Measurements from ENCODE around the gene ADD2. TPM values are rescaled to one million over a fixed set of nuclear protein-coding genes. Genes with fewer than 3 reads are reported as not detected.
A peak's percentile ranks its signal among the peaks of the same experiment; 100 is the strongest.

The ADD2 gene
- total RNA-seq, 2 donors from 2014 or later, result 14.8 to 53.0 TPM

GRCh38 chr2:70674636-70675430, 93.2 kb downstream of the ADD2 start:
- no peak overlapping the region for H3K4me3 Mint-ChIP-seq
- peaks cover 10% of the 10 kb centered on the region for H3K36me3 Mint-ChIP-seq (ENCODE audit: low read depth)
- H3K27me3 Mint-ChIP-seq (ENCODE audit: insufficient read depth), result no peaks in the 10 kb centered on the region
- no peak overlapping the region for H3K27ac Mint-ChIP-seq
- H3K4me1 Mint-ChIP-seq, result no peaks in the 10 kb centered on the region
- H3K9me3 Mint-ChIP-seq, result no peaks in the 10 kb centered on the region
- no peaks in the 10 kb centered on the region for H3K27me3 ChIP-seq (ENCODE audit: control insufficient read depth, insufficient read depth, low read length, poor library complexity, severe bottlenecking)
- H3K27ac ChIP-seq (ENCODE audit: low read depth, low read length), result no peak overlapping the region
- no peak overlapping the region for H3K4me3 ChIP-seq (ENCODE audit: low read length)
- no peak overlapping the region for H3K9ac ChIP-seq (ENCODE audit: extremely low read depth, low read length, poor library complexity, severe bottlenecking)
- no peaks in the 10 kb centered on the region for H3K4me1 ChIP-seq (ENCODE audit: control insufficient read depth, insufficient read depth, low read length)
- peak; percentile 24 for DNase-seq
- H3K36me3 ChIP-seq (ENCODE audit: control insufficient read depth, insufficient read depth, low read length), result no peaks in the 10 kb centered on the region
- no peak for TF ChIP-seq CTCF (conservative IDR thresholded peaks at IDR 0.05)
- H3K9me3 ChIP-seq (ENCODE audit: control insufficient read depth, low read length), result no peaks in the 10 kb centered on the region
- 90 to 96% methylated on average over 7 to 11 of the region's 11 CpGs for WGBS, 2 experiments (ENCODE audit: insufficient coverage in 1 of 2, insufficient read length in 1 of 2)

- H3K27ac ChIP-seq (ENCODE audit: low read depth, low read length), result no peak overlapping the region
- H3K36me3 Mint-ChIP-seq (ENCODE audit: low read depth), result peaks cover 10% of the 10 kb centered on the region
- TF ChIP-seq CTCF (conservative IDR thresholded peaks at IDR 0.05), result no peak
These were observed 94.9 kb downstream of the ADD2 start for GRCh38 chr2:70673041-70673647.

GRCh38 chr2:70671092-70671675, 96.8 kb downstream of the ADD2 start:
- H3K27me3 Mint-ChIP-seq (ENCODE audit: insufficient read depth), result no peaks in the 10 kb centered on the region
- no peak overlapping the region for H3K27ac Mint-ChIP-seq
- Histone ChIP-seq H3K27me3 (ENCODE audit: control insufficient read depth, insufficient read depth, low read length, poor library complexity, severe bottlenecking) (no peaks in the 10 kb centered on the region), H3K4me3 (ENCODE audit: low read length) (no peak overlapping the region), H3K36me3 (ENCODE audit: control insufficient read depth, insufficient read depth, low read length) (no peaks in the 10 kb centered on the region), H3K9ac (ENCODE audit: extremely low read depth, low read length, poor library complexity, severe bottlenecking) (no peak overlapping the region), H3K9me3 (ENCODE audit: control insufficient read depth, low read length) (no peaks in the 10 kb centered on the region), H3K27ac (ENCODE audit: low read depth, low read length) (no peak overlapping the region), H3K4me1 (ENCODE audit: control insufficient read depth, insufficient read depth, low read length) (no peaks in the 10 kb centered on the region)
- H3K4me1 Mint-ChIP-seq, result no peaks in the 10 kb centered on the region
- DNase-seq, result peak; percentile 45
- 93 to 100% methylated on average over 1 to 7 of the region's 7 CpGs for WGBS, 2 experiments (ENCODE audit: insufficient coverage in 1 of 2, insufficient read length in 1 of 2)
- H3K4me3 Mint-ChIP-seq, result no peak overlapping the region
- H3K36me3 Mint-ChIP-seq (ENCODE audit: low read depth), result peaks cover 15% of the 10 kb centered on the region
- no peaks in the 10 kb centered on the region for H3K9me3 Mint-ChIP-seq
- TF ChIP-seq CTCF (conservative IDR thresholded peaks at IDR 0.05), result no peak

More at GRCh38 chr2:70673041-70673647, 94.9 kb downstream of the ADD2 start:
- no peaks in the 10 kb centered on the region for H3K27me3 Mint-ChIP-seq (ENCODE audit: insufficient read depth)
- Histone ChIP-seq H3K36me3 (ENCODE audit: control insufficient read depth, insufficient read depth, low read length) (no peaks in the 10 kb centered on the region), H3K27me3 (ENCODE audit: control insufficient read depth, insufficient read depth, low read length, poor library complexity, severe bottlenecking) (no peaks in the 10 kb centered on the region), H3K9me3 (ENCODE audit: control insufficient read depth, low read length) (no peaks in the 10 kb centered on the region), H3K4me3 (ENCODE audit: low read length) (no peak overlapping the region), H3K4me1 (ENCODE audit: control insufficient read depth, insufficient read depth, low read length) (no peaks in the 10 kb centered on the region), H3K9ac (ENCODE audit: extremely low read depth, low read length, poor library complexity, severe bottlenecking) (no peak overlapping the region)
- DNase-seq, result peak; percentile 44
- 84 to 100% methylated on average over 1 to 7 of the region's 7 CpGs for WGBS, 2 experiments (ENCODE audit: insufficient coverage in 1 of 2, insufficient read length in 1 of 2)
- H3K9me3 Mint-ChIP-seq, result no peaks in the 10 kb centered on the region
- no peak overlapping the region for H3K4me3 Mint-ChIP-seq
- no peak overlapping the region for H3K27ac Mint-ChIP-seq
- no peaks in the 10 kb centered on the region for H3K4me1 Mint-ChIP-seq
